Panc1 (cell line): ENCODE data around the gene PLEKHG4B. TPM values are rescaled to one million over a fixed set of nuclear protein-coding genes. Genes with fewer than 3 reads are reported as not detected.

Experiments used
- ATAC-seq: fragments of 200-7000 bp; cut with Tn5 transposase; 2 replicates; pipeline ENCODE4 v1.9.1; 2020; ENCODE audit warnings: mild to moderate bottlenecking, moderate library complexity
- BruUV-seq: library from RNA; stranded (reverse); fragments of 400-500 nt; replicated peaks from 2 replicates; lab custom pipeline; 2021; lab: Mats Ljungman, UMichigan
- CTCF ChIA-PET: fragments of 300-600 bp; sonication (Branson Sonifier 250); formaldehyde crosslinking; loops from one replicate; lab custom pipeline; 2022; ENCODE audit warnings: antibody characterized with exemption; lab: Charles Lee
- POLR2A ChIA-PET: fragments of 300-600 bp; sonication (Branson Sonifier 250); formaldehyde crosslinking; loops from one replicate; lab custom pipeline; 2022; ENCODE audit warnings: antibody characterized with exemption; lab: Charles Lee
- DNase-seq: peaks from one replicate; pipeline ENCODE4 v3.0.0-alpha.2; 2010; ENCODE audit warnings: low read depth, low spot score
- H3K27ac ChIP-seq: 2 replicates; pipeline ENCODE4 v1.5.1; 2011; ENCODE audit warnings: mild to moderate bottlenecking, low read length, inconsistent platforms
- H3K27me3 ChIP-seq: fragments of 200-500 bp; sonication (Bioruptor generic); 2 replicates; pipeline ENCODE4 v1.6.0; 2014; ENCODE audit warnings: low read length, inconsistent platforms; ENCODE audit not compliant: control insufficient read depth, insufficient read depth
- H3K36me3 ChIP-seq: fragments of 200-500 bp; sonication (Bioruptor generic); 2 replicates; pipeline ENCODE4 v1.5.1; 2014; ENCODE audit warnings: inconsistent platforms, mild to moderate bottlenecking, low read length, moderate library complexity; ENCODE audit not compliant: control insufficient read depth, insufficient read depth
- H3K4me1 ChIP-seq: 2 replicates; pipeline ENCODE4 v1.5.1; 2011; ENCODE audit warnings: inconsistent platforms, mild to moderate bottlenecking, low read length, moderate library complexity; ENCODE audit not compliant: control insufficient read depth, insufficient read depth
- H3K4me3 ChIP-seq, 2 experiments: 2 replicates each; pipeline ENCODE4 v1.5.1; 2011 to 2012; ENCODE audit warnings: low read depth in 2 of 2, low read length in 2 of 2, mild to moderate bottlenecking in 2 of 2, inconsistent platforms in 1 of 2, moderate library complexity in 1 of 2
- H3K9me3 ChIP-seq: fragments of 200-500 bp; sonication (Bioruptor generic); 2 replicates; pipeline ENCODE4 v1.5.1; 2014; ENCODE audit warnings: low read depth, mild to moderate bottlenecking, inconsistent platforms, low read length, moderate library complexity; ENCODE audit not compliant: control insufficient read depth, insufficient read depth
- POLR2AphosphoS5 ChIP-seq: IDR thresholded peaks from 2 replicates; pipeline ENCODE4 v1.6.1; 2012; ENCODE audit warnings: mild to moderate bottlenecking, low read depth, low read length, moderate library complexity
- SIN3A ChIP-seq: IDR thresholded peaks from 2 replicates; pipeline ENCODE4 v1.6.1; 2012; ENCODE audit warnings: low read depth, mild to moderate bottlenecking, low read length, moderate library complexity, borderline replicate concordance; ENCODE audit not compliant: insufficient read depth
- TCF7L2 ChIP-seq: IDR thresholded peaks from 2 replicates; pipeline ENCODE4 v1.6.1; 2011; ENCODE audit warnings: mild to moderate bottlenecking, low read depth, low read length, inconsistent platforms
- in situ Hi-C: cut with HindIII; loops from 2 replicates; pipeline ENCODE4 v1.10.0; 2016; ENCODE audit warnings: low sequenced_read_pairs, low pct_unique_long_range_greater_than_20kb
- intact Hi-C: fragments of 100-400 bp; cut with micrococcal nuclease; formaldehyde crosslinking; loops from one replicate; pipeline ENCODE4 v1.10.0; 2022; ENCODE audit not compliant: unreplicated experiment
- total RNA-seq: library from RNA; stranded (reverse); gene quantifications from one replicate; pipeline ENCODE4 v1.2.1, GENCODE V29; 2021; ENCODE audit not compliant: unreplicated experiment
- TF ChIP-seq, protein P1 (sequence below): fragments of 450-650 bp; IDR thresholded peaks from 2 replicates; pipeline ENCODE4 v1.5.1; 2017; ENCODE audit warnings: mild to moderate bottlenecking
- TF ChIP-seq, protein P2 (sequence below), 2 experiments: IDR thresholded peaks; 2 replicates each; pipeline ENCODE4 v1.6.1; 2011 to 2012; ENCODE audit warnings: low read depth in 2 of 2, control low read depth in 1 of 2, low read length in 1 of 2, mild to moderate bottlenecking in 1 of 2, moderate library complexity in 1 of 2; ENCODE audit not compliant: insufficient read depth in 1 of 2

The PLEKHG4B gene
- total RNA-seq, 1 experiment from 2014 or later = 8.9 TPM

GRCh38 chr5:194603-195209, 102.7 kb downstream of the PLEKHG4B start:
- ChIA-PET POLR2A (no interaction called here), CTCF (interaction anchor here (0.6 kb wide), 1 partner anchor 153 kb away, joined by 5 read pairs; no protein-coding TSS in a partner anchor)
- Histone ChIP-seq H3K4me3 (no peak overlapping the region), H3K27ac (no peak overlapping the region), H3K27me3 (no peaks in the 10 kb centered on the region), H3K9me3 (no peaks in the 10 kb centered on the region), H3K4me1 (peaks cover 30% of the 10 kb centered on the region), H3K36me3 (no peaks in the 10 kb centered on the region)
- DNase-seq (no peak), ATAC-seq (no peak)
- BruUV-seq = no TSS peak
- intact Hi-C loops = no loop called here
- TF ChIP-seq POLR2AphosphoS5 = no peak
- TF ChIP-seq, protein P1, sequence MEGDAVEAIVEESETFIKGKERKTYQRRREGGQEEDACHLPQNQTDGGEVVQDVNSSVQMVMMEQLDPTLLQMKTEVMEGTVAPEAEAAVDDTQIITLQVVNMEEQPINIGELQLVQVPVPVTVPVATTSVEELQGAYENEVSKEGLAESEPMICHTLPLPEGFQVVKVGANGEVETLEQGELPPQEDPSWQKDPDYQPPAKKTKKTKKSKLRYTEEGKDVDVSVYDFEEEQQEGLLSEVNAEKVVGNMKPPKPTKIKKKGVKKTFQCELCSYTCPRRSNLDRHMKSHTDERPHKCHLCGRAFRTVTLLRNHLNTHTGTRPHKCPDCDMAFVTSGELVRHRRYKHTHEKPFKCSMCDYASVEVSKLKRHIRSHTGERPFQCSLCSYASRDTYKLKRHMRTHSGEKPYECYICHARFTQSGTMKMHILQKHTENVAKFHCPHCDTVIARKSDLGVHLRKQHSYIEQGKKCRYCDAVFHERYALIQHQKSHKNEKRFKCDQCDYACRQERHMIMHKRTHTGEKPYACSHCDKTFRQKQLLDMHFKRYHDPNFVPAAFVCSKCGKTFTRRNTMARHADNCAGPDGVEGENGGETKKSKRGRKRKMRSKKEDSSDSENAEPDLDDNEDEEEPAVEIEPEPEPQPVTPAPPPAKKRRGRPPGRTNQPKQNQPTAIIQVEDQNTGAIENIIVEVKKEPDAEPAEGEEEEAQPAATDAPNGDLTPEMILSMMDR = no peak
- in situ Hi-C loops = no loop called here

DNA sequence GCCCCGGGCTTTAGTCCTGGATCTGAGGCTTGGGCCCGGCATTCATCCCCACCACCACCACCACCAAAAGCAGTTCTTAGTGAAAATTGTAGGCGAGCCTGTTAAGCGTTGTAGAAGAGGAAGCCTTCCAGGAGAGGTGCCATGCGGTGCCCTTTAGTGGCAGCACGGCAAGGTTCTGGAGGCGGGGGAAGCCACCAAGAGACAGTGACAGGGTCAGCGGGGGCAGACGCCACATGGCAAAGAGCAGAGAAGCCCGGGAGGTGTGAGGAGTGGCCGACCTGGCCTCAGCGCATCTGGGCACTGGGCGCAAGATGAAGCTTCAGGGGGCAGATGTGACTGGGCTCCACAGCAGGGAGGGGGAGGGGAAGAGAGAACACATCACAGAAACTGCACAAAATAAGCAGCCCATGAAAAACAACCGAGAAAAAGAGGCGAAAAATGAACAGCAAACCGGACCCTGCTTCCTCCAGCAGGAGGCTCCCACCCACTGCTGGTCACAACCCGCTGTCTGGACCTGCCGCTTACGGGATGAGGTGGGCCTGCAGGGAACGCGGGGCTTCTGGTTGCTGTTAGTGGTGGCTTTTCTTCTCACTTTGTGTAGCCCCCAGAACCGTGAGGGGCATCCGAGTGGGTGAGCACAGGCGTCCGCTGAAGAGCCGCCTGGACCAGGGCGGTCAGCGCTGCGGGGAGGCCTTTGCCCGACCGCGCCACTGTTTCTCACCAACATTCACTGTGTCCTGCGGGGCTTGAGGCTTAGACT, 103.6 kb downstream of the PLEKHG4B start:
- intact Hi-C loops = no loop called here
- BruUV-seq = no TSS peak
- TF ChIP-seq TCF7L2 = no peak
- TF ChIP-seq POLR2AphosphoS5 = no peak
- TF ChIP-seq, protein P2, sequence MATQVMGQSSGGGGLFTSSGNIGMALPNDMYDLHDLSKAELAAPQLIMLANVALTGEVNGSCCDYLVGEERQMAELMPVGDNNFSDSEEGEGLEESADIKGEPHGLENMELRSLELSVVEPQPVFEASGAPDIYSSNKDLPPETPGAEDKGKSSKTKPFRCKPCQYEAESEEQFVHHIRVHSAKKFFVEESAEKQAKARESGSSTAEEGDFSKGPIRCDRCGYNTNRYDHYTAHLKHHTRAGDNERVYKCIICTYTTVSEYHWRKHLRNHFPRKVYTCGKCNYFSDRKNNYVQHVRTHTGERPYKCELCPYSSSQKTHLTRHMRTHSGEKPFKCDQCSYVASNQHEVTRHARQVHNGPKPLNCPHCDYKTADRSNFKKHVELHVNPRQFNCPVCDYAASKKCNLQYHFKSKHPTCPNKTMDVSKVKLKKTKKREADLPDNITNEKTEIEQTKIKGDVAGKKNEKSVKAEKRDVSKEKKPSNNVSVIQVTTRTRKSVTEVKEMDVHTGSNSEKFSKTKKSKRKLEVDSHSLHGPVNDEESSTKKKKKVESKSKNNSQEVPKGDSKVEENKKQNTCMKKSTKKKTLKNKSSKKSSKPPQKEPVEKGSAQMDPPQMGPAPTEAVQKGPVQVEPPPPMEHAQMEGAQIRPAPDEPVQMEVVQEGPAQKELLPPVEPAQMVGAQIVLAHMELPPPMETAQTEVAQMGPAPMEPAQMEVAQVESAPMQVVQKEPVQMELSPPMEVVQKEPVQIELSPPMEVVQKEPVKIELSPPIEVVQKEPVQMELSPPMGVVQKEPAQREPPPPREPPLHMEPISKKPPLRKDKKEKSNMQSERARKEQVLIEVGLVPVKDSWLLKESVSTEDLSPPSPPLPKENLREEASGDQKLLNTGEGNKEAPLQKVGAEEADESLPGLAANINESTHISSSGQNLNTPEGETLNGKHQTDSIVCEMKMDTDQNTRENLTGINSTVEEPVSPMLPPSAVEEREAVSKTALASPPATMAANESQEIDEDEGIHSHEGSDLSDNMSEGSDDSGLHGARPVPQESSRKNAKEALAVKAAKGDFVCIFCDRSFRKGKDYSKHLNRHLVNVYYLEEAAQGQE (IDR thresholded peaks at IDR 0.05; ENCODE audit: insufficient read depth in 1 of 2, low read depth in 2 of 2, low read length in 1 of 2) = no peak
- no peak for TF ChIP-seq SIN3A
- TF ChIP-seq, protein P1 = no peak
- H3K27me3 ChIP-seq = no peaks in the 10 kb centered on the region
- no peak overlapping the region for H3K27ac ChIP-seq
- DNase-seq (no peak), ATAC-seq (no peak)
- CTCF ChIA-PET = interaction anchor here (0.6 kb wide), 1 partner anchor 154 kb away, joined by 5 read pairs; no protein-coding TSS in a partner anchor
- POLR2A ChIA-PET = no interaction called here
- peaks cover 22% of the 10 kb centered on the region for H3K4me1 ChIP-seq
- H3K9me3 ChIP-seq = no peaks in the 10 kb centered on the region
- no peak overlapping the region for H3K4me3 ChIP-seq
- in situ Hi-C loops = no loop called here
- H3K36me3 ChIP-seq = no peaks in the 10 kb centered on the region
